ENCODE data around the gene DPM1.

Gene DPM1

GRCh38 chr20:50957798-50958614, at the start of gene DPM1:
Gene DPM1 (minus strand): TSS chr20:50958532. CDS start chr20:50958523, 9 bp downstream.
- peak; percentile 85 for DNase-seq

- DNase-seq = no peak
These were observed 46.9 kb upstream of the DPM1 start for GRCh38 chr20:51005214-51005613.

- DNase-seq = no peak
These were observed 46.4 kb upstream of the DPM1 start for GRCh38 chr20:51004781-51005180.

- DNase-seq = no peak
These were observed 46.0 kb upstream of the DPM1 start for GRCh38 chr20:51004305-51004727.

GRCh38 chr20:51003753-51004152, 45.4 kb upstream of the DPM1 start:
- no peak for DNase-seq

- DNase-seq = no peak
These were observed 44.3 kb upstream of the DPM1 start for GRCh38 chr20:51002633-51003032.

- DNase-seq = no peak
These were observed 43.3 kb upstream of the DPM1 start for GRCh38 chr20:51001430-51002265.

GRCh38 chr20:50999355-50999754, 41.0 kb upstream of the DPM1 start:
- DNase-seq = no peak

- DNase-seq = no peak
These were observed 38.9 kb upstream of the DPM1 start for GRCh38 chr20:50996901-50997865.

GRCh38 chr20:50995506-50995905, 37.2 kb upstream of the DPM1 start:
- DNase-seq = no peak

- DNase-seq = no peak
These were observed 35.5 kb upstream of the DPM1 start for GRCh38 chr20:50993876-50994275.

GRCh38 chr20:50992733-50993457, 34.6 kb upstream of the DPM1 start:
- peak; percentile 18 for DNase-seq

- DNase-seq = no peak
These were observed 34.0 kb upstream of the DPM1 start for GRCh38 chr20:50992336-50992732.

- DNase-seq = no peak
These were observed 32.7 kb upstream of the DPM1 start for GRCh38 chr20:50991076-50991475.

- DNase-seq = peak; percentile 57
These were observed 29.3 kb upstream of the DPM1 start for GRCh38 chr20:50987493-50988210.

GRCh38 chr20:50983321-50983720, 25.0 kb upstream of the DPM1 start:
- DNase-seq = no peak

GRCh38 chr20:50982363-50982762, 24.0 kb upstream of the DPM1 start:
- DNase-seq = peak; percentile 8

- no peak for DNase-seq
These were observed 23.3 kb upstream of the DPM1 start for GRCh38 chr20:50981714-50982048.

- DNase-seq = peak; percentile 61
These were observed 22.8 kb upstream of the DPM1 start for GRCh38 chr20:50980851-50981713.

GRCh38 chr20:50980071-50980681, 21.8 kb upstream of the DPM1 start:
- no peak for DNase-seq
